B cell (primary cell): Measurements from ENCODE around the gene PITPNB. TPM values are rescaled to one million over a fixed set of nuclear protein-coding genes. Genes with fewer than 3 reads are reported as not detected.

ENCODE experiments used
- ATAC-seq: fragments of 200-7000 bp; cut with Tn5 transposase; one replicate; pipeline ENCODE4 v1.10.0; 2021; ENCODE audit warnings: low read depth, mild to moderate bottlenecking, moderate number of reproducible peaks, moderate library complexity
- CTCF ChIA-PET: fragments of 350-600 bp; sonication (Branson Sonifier 250); formaldehyde crosslinking; loops from one replicate; lab custom pipeline; 2021; ENCODE audit warnings: antibody characterized with exemption, inconsistent platforms; lab: Charles Lee
- POLR2A ChIA-PET: fragments of 350-600 bp; sonication (Branson Sonifier 250); formaldehyde crosslinking; loops from one replicate; lab custom pipeline; 2021; ENCODE audit warnings: antibody characterized with exemption; lab: Charles Lee
- DNase-seq: peaks from one replicate; pipeline ENCODE4 v3.0.0; 2013
- H2AFZ ChIP-seq: 2 replicates; pipeline ENCODE4 v1.6.1; 2012; ENCODE audit warnings: mild to moderate bottlenecking, low read depth, low read length; ENCODE audit not compliant: insufficient read depth, poor library complexity, severe bottlenecking
- H3K27ac ChIP-seq, 2 donors: 1 replicate in 1 of 2; 2 replicates in 1 of 2; pipeline ENCODE4 v1.5.1; 2012 to 2013; ENCODE audit warnings: low read length in 2 of 2, mild to moderate bottlenecking in 2 of 2, moderate library complexity in 1 of 2
- H3K27me3 ChIP-seq, 4 experiments: fragments of 200-600 bp in 1 of 4; sonication (generic) in 1 of 4; replicated peaks in 1 of 4; 1 replicate in 2 of 4; 2 replicates in 2 of 4; pipeline versions ENCODE4 v1.6.1 to v1.7.0; 2013 to 2016; ENCODE audit warnings: low read length in 3 of 4, mild to moderate bottlenecking in 2 of 4, mixed read lengths in 1 of 4, moderate library complexity in 1 of 4; ENCODE audit not compliant: insufficient read depth in 4 of 4, control insufficient read depth in 3 of 4; ENCODE audit errors: control extremely low read depth in 1 of 4
- H3K36me3 ChIP-seq, 2 experiments: replicated peaks in 1 of 2; 1 replicate in 1 of 2; 2 replicates in 1 of 2; pipeline versions ENCODE4 v1.6.1 to v1.7.1; 2013; ENCODE audit warnings: low read length in 1 of 2; ENCODE audit not compliant: insufficient read depth in 2 of 2, control insufficient read depth in 1 of 2; ENCODE audit errors: control extremely low read depth in 1 of 2, extremely low read depth in 1 of 2
- H3K4me1 ChIP-seq, 2 donors: fragments of 200-600 bp in 1 of 2; sonication (generic) in 1 of 2; 1 replicate in 1 of 2; 2 replicates in 1 of 2; pipeline versions ENCODE4 v1.5.1 to v1.6.1; 2013 to 2017; ENCODE audit warnings: low read length in 2 of 2; ENCODE audit not compliant: control insufficient read depth in 2 of 2, insufficient read depth in 2 of 2
- H3K4me2 ChIP-seq: replicated peaks from 2 replicates; pipeline ENCODE3; 2012; ENCODE audit warnings: mild to moderate bottlenecking, low read depth, low read length; ENCODE audit not compliant: poor library complexity, severe bottlenecking
- H3K4me3 ChIP-seq, 5 experiments: fragments of 200-600 bp in 1 of 5; sonication (generic) in 1 of 5; 1 replicate in 3 of 5; 2 replicates in 2 of 5; pipeline versions ENCODE4 v1.5.1 to v1.7.0; 2011 to 2016; ENCODE audit warnings: low read length in 4 of 5, mild to moderate bottlenecking in 4 of 5, low read depth in 2 of 5, control low read depth in 1 of 5, moderate library complexity in 1 of 5; ENCODE audit not compliant: insufficient read depth in 1 of 5; ENCODE audit errors: control extremely low read depth in 1 of 5, extremely low read depth in 1 of 5
- H3K79me2 ChIP-seq: fragments of 200-600 bp; sonication (generic); one replicate; pipeline ENCODE4 v1.6.0; 2016; ENCODE audit warnings: low read length; ENCODE audit not compliant: control insufficient read depth, insufficient read depth
- H3K9ac ChIP-seq: fragments of 200-600 bp; sonication (generic); 2 replicates; pipeline ENCODE4 v1.6.1; 2017; ENCODE audit warnings: mild to moderate bottlenecking, low read length, moderate library complexity
- H3K9me3 ChIP-seq, 3 donors: one replicate each; pipeline versions ENCODE4 v1.6.1 to v1.7.1; 2013; ENCODE audit warnings: low read length in 2 of 3; ENCODE audit not compliant: control insufficient read depth in 2 of 3, insufficient read depth in 1 of 3; ENCODE audit errors: control extremely low read depth in 1 of 3
- H4K20me1 ChIP-seq: 2 replicates; pipeline ENCODE4 v1.6.0; 2012; ENCODE audit warnings: mild to moderate bottlenecking, low read length; ENCODE audit not compliant: insufficient read depth, control insufficient read depth, poor library complexity, severe bottlenecking
- H3K27ac Mint-ChIP-seq: one replicate; pipeline ENCODE4 v1.8.0; 2021; ENCODE audit warnings: mixed read lengths
- H3K27me3 Mint-ChIP-seq: one replicate; pipeline ENCODE4 v1.8.0; 2021; ENCODE audit warnings: mixed read lengths
- H3K4me1 Mint-ChIP-seq: one replicate; pipeline ENCODE4 v1.8.0; 2021; ENCODE audit warnings: mixed read lengths
- H3K4me3 Mint-ChIP-seq: one replicate; pipeline ENCODE4 v1.8.0; 2021; ENCODE audit warnings: mixed read lengths
- H3K9me3 Mint-ChIP-seq: one replicate; pipeline ENCODE4 v1.8.0; 2022; ENCODE audit warnings: mixed read lengths; ENCODE audit not compliant: insufficient read depth
- CTCF ChIP-seq: fragments of 200-600 bp; IDR thresholded peaks from one replicate; pipeline ENCODE4 v1.8.0; 2022; ENCODE audit warnings: antibody characterized with exemption, mild to moderate bottlenecking
- EZH2 ChIP-seq: IDR thresholded peaks from 2 replicates; pipeline ENCODE4 v1.6.1; 2012; ENCODE audit warnings: borderline replicate concordance, low read depth, mild to moderate bottlenecking, moderate library complexity, low read length; ENCODE audit not compliant: insufficient read depth, poor library complexity, severe bottlenecking
- WGBS: methylation state at CpG from one replicate; pipeline ENCODE4 v1.1.5; 2013; ENCODE audit warnings: missing lambda C conversion rate; ENCODE audit not compliant: insufficient coverage; 5-methylcytosine and 5-hydroxymethylcytosine counted together
- intact Hi-C: fragments of 100-400 bp; cut with micrococcal nuclease; formaldehyde crosslinking; loops from one replicate; pipeline ENCODE4 v1.10.0; 2022
- polyA plus RNA-seq: library from polyadenylated mRNA; depleted of rRNA; stranded (reverse); fragments of >200 nt; gene quantifications from 2 replicates; pipeline ENCODE4 v1.2.3, GENCODE V29; 2012
- total RNA-seq, 2 donors: library from RNA; stranded (reverse); fragments of 120-200 nt in 1 of 2; gene quantifications; 1 replicate in 1 of 2; 2 replicates in 1 of 2; pipeline versions ENCODE4 v1.2.3 to v1.2.4, GENCODE V29; 2013 to 2022

The PITPNB gene
- total and polyA plus RNA-seq, 2 donors (not counting 1 experiment from before 2014, with no cell fraction given), result 17.5 to 82.3 TPM

GRCh38 chr22:27883656-27884350, 35.3 kb downstream of the PITPNB start:
- DNase-seq (no peak), ATAC-seq (no peak)
- H4K20me1 ChIP-seq, result peaks cover 51% of the 10 kb centered on the region
- Mint-ChIP-seq H3K27me3 (no peaks in the 10 kb centered on the region), H3K4me1 (peaks cover 5% of the 10 kb centered on the region), H3K27ac (no peak overlapping the region), H3K4me3 (no peak overlapping the region), H3K9me3 (no peaks in the 10 kb centered on the region)
- no peaks in the 10 kb centered on the region for H3K9me3 ChIP-seq
- no peak overlapping the region for H2AFZ ChIP-seq
- POLR2A ChIA-PET, result no interaction called here
- CTCF ChIA-PET, result interaction anchor here (0.7 to 17.4 kb wide), 10 partner anchors 9 to 136 kb away, joined by 3 to 342 read pairs (median 3); no protein-coding TSS in a partner anchor
- no peak overlapping the region for H3K9ac ChIP-seq
- H3K4me2 ChIP-seq, result no peak overlapping the region
- no peak overlapping the region for H3K4me3 ChIP-seq
- H3K36me3 ChIP-seq, result peaks cover 4 to 35% of the 10 kb centered on the region in 2 experiments
- no peaks in the 10 kb centered on the region for H3K27me3 ChIP-seq
- no peak overlapping the region for H3K27ac ChIP-seq
- intact Hi-C loops, result no loop called here
- TF ChIP-seq EZH2 (no peak), CTCF (no peak)
- H3K4me1 ChIP-seq, result no peaks in the 10 kb centered on the region
- 100% methylated on average over 5 of the region's 5 CpGs for WGBS
- peaks cover 21% of the 10 kb centered on the region for H3K79me2 ChIP-seq

- Mint-ChIP-seq H3K27me3 (no peaks in the 10 kb centered on the region), H3K4me3 (no peak overlapping the region), H3K4me1 (peaks cover 7% of the 10 kb centered on the region), H3K9me3 (no peaks in the 10 kb centered on the region), H3K27ac (no peak overlapping the region)
- H3K4me3 ChIP-seq, result no peak overlapping the region
- H3K4me2 ChIP-seq, result no peak overlapping the region
- peaks cover 22% of the 10 kb centered on the region for H3K79me2 ChIP-seq
- peaks cover under 1 to 24% of the 10 kb centered on the region in 2 experiments for H3K36me3 ChIP-seq
- H3K27ac ChIP-seq, result no peak overlapping the region
- POLR2A ChIA-PET, result no interaction called here
- DNase-seq, result no peak
- ATAC-seq, result no peak
- H3K4me1 ChIP-seq, result peaks cover 0 to 1% of the 10 kb centered on the region in 2 donors
- no peaks in the 10 kb centered on the region for H3K9me3 ChIP-seq
- TF ChIP-seq EZH2 (no peak), CTCF (no peak)
- H3K9ac ChIP-seq, result no peak overlapping the region
- WGBS, result 89% methylated on average over 3 of the region's 6 CpGs
- CTCF ChIA-PET, result interaction anchor here (0.8 to 17.4 kb wide), 6 partner anchors 12 to 131 kb away, joined by 3 to 342 read pairs (median 4); no protein-coding TSS in a partner anchor
- no peaks in the 10 kb centered on the region for H3K27me3 ChIP-seq
- intact Hi-C loops, result no loop called here
- H4K20me1 ChIP-seq, result peaks cover 53% of the 10 kb centered on the region
- no peak overlapping the region for H2AFZ ChIP-seq
Measured at GRCh38 chr22:27882507-27883290, 36.4 kb downstream of the PITPNB start.
